ENCODE data around the gene CERS6.

- TF ChIP-seq GATA2 (IDR thresholded peaks at IDR 0.05; ENCODE audit: low read depth, low read length): no peak
- TF ChIP-seq GATA3 (IDR thresholded peaks at IDR 0.05; ENCODE audit: low read depth, low read length): no peak
Measured at GRCh38 chr2:168708080-168708479, 252.0 kb downstream of the CERS6 start.
